Type B pancreatic cell (in vitro differentiated cells): ENCODE data around the gene TRIM24. TPM values are rescaled to one million over a fixed set of nuclear protein-coding genes. Genes with fewer than 3 reads are reported as not detected.
"Not testable (repeated sequence)": the region's sequence is repeated elsewhere in the genome, so short reads cannot be mapped to it uniquely, and the experiment has no call there.

ENCODE experiments used
- DNase-seq: peaks from one replicate; pipeline ENCODE4 v3.0.0; 2021; ENCODE audit warnings: mixed read lengths; ENCODE audit not compliant: unreplicated experiment; ENCODE audit errors: extremely low spot score
- H3K27ac Mint-ChIP-seq: 2 replicates; pipeline ENCODE4 v1.8.0; 2021; ENCODE audit warnings: mild to moderate bottlenecking, mixed read lengths
- H3K27me3 Mint-ChIP-seq: 2 replicates; pipeline ENCODE4 v1.8.0; 2021; ENCODE audit warnings: mixed read lengths
- H3K36me3 Mint-ChIP-seq: 2 replicates; pipeline ENCODE4 v1.8.0; 2021; ENCODE audit warnings: mixed read lengths
- H3K4me1 Mint-ChIP-seq: one replicate; pipeline ENCODE4 v1.8.0; 2021; ENCODE audit warnings: mixed read lengths; ENCODE audit not compliant: unreplicated experiment
- H3K4me3 Mint-ChIP-seq: 2 replicates; pipeline ENCODE4 v1.8.0; 2021; ENCODE audit warnings: mild to moderate bottlenecking, mixed read lengths
- H3K9me3 Mint-ChIP-seq: 2 replicates; pipeline ENCODE4 v1.8.0; 2021; ENCODE audit warnings: mixed read lengths
- CTCF ChIP-seq: fragments of 200-600 bp; sonication (generic); conservative IDR thresholded peaks from 2 replicates; pipeline ENCODE4 v1.5.0; 2021; ENCODE audit warnings: antibody characterized with exemption, mild to moderate bottlenecking
- total RNA-seq: library from RNA; stranded (reverse); gene quantifications from 2 replicates; pipeline ENCODE4 v1.2.1, GENCODE V29; 2021; ENCODE audit warnings: low replicate concordance

TRIM24 gene
- total RNA-seq, 1 donor from 2014 or later = 66.8 TPM

GRCh38 chr7:138491612-138492386, 31.7 kb downstream of the TRIM24 start:
- Mint-ChIP-seq H3K9me3 (peaks cover 11% of the 10 kb centered on the region), H3K27ac (peak overlapping the region; percentile 35), H3K36me3 (peaks cover 36% of the 10 kb centered on the region), H3K4me1 (peaks cover 20% of the 10 kb centered on the region), H3K4me3 (no peak overlapping the region), H3K27me3 (no peaks in the 10 kb centered on the region)
- no peak for TF ChIP-seq CTCF
- no peak for DNase-seq

DNA sequence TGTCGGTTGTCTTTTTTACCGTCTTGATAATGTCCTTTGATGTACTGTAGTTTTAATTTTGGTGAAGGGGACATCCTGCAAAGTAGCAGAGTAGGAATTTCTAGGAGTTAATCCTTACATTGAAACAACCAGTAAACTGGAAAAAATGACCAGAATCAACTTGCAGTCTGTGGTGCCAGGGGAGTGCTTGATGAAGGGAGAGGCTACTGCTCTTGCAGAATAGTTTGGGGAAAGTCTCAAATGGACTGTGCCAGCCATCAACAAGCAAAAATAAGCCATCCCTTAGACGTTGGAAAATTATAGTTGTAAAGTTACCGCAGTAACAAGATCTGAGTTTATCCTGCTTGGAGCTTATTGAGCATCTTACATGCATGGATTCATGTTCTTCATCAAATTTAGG, 32.4 kb downstream of the TRIM24 start:
- TF ChIP-seq CTCF = no peak
- Mint-ChIP-seq H3K27ac (peak overlapping the region; percentile 35), H3K9me3 (peaks cover 11% of the 10 kb centered on the region), H3K27me3 (no peaks in the 10 kb centered on the region), H3K4me3 (no peak overlapping the region), H3K36me3 (peaks cover 38% of the 10 kb centered on the region), H3K4me1 (peaks cover 20% of the 10 kb centered on the region)
- DNase-seq = no peak

GRCh38 chr7:138493535-138493934, 33.5 kb downstream of the TRIM24 start:
- no peak for DNase-seq
- peaks cover 32% of the 10 kb centered on the region for H3K36me3 Mint-ChIP-seq
- no peak overlapping the region for H3K4me3 Mint-ChIP-seq
- H3K4me1 Mint-ChIP-seq = peaks cover 15% of the 10 kb centered on the region
- no peak overlapping the region for H3K27ac Mint-ChIP-seq
- H3K9me3 Mint-ChIP-seq = peaks cover 6% of the 10 kb centered on the region
- H3K27me3 Mint-ChIP-seq = no peaks in the 10 kb centered on the region
- no peak for TF ChIP-seq CTCF

- H3K36me3 Mint-ChIP-seq = peaks cover 37% of the 10 kb centered on the region
- H3K27me3 Mint-ChIP-seq = no peaks in the 10 kb centered on the region
- no peak for TF ChIP-seq CTCF
- peaks cover 14% of the 10 kb centered on the region for H3K4me1 Mint-ChIP-seq
- H3K27ac Mint-ChIP-seq = no peak overlapping the region
- H3K9me3 Mint-ChIP-seq = peaks cover 3% of the 10 kb centered on the region
- DNase-seq = no peak
- H3K4me3 Mint-ChIP-seq = no peak overlapping the region
These were observed 35.4 kb downstream of the TRIM24 start for GRCh38 chr7:138495485-138495884.

- no peak for DNase-seq
- Mint-ChIP-seq H3K4me3 (no peak overlapping the region), H3K27me3 (no peaks in the 10 kb centered on the region), H3K27ac (no peak overlapping the region), H3K36me3 (peaks cover 29% of the 10 kb centered on the region), H3K9me3 (peaks cover 3% of the 10 kb centered on the region), H3K4me1 (peaks cover 8% of the 10 kb centered on the region)
- TF ChIP-seq CTCF = no peak
These were observed 39.3 kb downstream of the TRIM24 start for GRCh38 chr7:138499340-138499739.

DNA sequence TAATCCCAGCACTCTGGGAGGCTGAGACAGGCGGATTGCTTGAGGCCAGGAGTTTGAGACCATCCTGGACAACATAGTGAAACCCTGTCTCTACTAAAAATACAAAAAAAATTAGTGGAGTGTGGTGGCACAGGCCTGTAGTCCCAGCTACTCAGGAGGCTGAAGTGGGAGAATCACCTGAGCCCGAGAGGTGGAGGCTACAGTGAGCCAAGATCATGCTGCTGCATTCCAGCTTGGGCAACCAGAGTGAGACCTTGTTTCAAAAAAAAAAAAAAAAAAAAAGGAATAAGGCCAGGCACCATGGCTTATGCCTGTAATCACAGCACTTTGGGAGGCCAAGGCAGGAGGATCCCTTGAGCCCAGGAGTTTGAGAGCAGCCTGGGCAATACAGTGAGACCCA, 40.2 kb downstream of the TRIM24 start:
- not testable (repeated sequence) for H3K4me1 Mint-ChIP-seq, DNase-seq, H3K27ac Mint-ChIP-seq, H3K9me3 Mint-ChIP-seq, H3K4me3 Mint-ChIP-seq, H3K27me3 Mint-ChIP-seq
- peaks cover 32% of the 10 kb centered on the region for H3K36me3 Mint-ChIP-seq
